ENCODE measurements around the gene NOL4L.

Gene NOL4L

DNA sequence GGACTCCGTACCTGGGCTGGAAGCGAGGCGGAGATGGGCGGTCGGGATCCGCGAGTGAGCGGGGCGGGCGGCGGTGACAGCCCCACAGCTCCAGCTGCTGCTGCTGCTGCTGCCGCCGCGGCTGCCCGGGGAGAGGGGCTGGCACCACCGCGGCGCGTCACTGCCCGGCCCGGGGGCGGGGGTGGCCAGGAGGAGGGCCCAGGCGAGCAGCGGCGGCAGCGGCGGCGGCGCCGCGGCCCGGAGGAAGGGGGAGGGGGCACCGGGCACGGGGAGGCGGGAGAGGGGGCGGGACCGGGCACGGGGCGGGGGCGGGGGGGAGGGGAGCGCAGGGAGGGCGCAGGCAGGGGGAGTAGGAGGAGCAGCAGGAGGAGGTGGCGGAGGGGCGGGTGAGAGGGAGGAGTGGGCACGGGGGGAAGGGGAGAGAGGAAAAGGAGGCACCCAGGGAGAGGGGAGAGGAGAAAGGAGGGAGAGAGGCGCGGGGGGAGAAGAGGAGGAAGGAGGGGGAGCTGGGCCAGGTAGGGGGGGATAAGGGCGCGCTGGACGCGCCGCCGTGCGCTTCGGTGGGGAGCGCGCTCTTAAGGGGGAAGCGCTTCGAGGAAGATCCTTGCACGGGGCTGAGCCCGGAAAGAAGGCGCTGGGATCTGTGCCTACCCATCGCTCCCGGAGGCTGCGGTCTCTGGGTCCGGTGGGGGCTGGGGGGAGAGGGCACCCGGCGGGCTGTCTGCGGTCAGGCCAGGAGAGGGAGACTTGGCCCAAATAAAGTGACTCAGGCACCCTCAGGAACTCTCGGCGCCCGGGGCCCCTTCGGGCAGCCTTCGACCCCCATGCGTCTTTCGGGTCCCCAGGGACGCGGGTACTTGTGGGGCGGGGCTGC, 101.5 kb downstream of the NOL4L start:
- peak overlapping the region; percentile 80 for H3K4me3 ChIP-seq (ENCODE audit: low read length)
- peak; percentile 84 for DNase-seq (ENCODE audit: low read depth, low spot score)

DNA sequence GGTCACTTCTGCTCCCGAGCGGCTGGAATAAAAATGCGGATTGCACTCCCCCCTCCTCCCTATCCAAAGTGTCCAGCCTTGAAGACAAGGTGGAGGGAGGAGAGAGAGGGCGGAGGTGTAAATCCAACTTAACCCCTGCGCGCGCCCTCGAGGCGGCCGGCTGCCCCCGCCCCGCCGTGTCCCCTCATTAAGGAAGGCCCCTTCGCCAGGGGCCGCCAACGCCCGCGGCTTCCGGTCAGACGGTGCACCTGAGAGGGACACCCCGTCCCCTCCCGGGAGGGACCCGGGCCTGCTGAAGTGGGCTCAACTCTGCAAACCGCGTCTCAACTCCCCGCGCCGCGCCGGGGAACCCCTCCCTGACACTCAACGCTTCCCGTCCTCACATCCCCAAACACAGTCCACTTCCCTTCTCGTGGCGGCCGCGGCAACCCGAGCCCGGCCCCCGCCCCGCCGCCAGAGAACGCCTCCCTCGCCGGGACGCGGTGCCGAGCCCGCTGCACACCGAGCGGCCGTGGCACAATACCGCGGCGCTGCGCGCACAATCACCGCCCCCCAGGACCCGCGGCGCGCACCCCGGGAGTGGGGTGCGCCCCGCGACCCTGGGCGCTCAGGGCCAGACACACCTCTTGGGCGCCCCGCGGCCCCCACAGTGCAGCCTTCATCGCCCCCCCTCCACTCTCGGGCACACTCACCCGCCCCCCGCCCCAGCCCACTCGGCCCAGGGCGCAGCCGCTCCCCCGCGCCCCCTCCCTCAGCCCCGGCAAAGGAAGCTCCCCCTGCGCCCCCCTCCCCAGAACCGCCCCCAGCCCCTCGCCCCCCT, 102.5 kb downstream of the NOL4L start:
- peak overlapping the region; percentile 51 for H3K4me3 ChIP-seq (ENCODE audit: low read length)
- DNase-seq (ENCODE audit: low read depth, low spot score), result no peak

DNA sequence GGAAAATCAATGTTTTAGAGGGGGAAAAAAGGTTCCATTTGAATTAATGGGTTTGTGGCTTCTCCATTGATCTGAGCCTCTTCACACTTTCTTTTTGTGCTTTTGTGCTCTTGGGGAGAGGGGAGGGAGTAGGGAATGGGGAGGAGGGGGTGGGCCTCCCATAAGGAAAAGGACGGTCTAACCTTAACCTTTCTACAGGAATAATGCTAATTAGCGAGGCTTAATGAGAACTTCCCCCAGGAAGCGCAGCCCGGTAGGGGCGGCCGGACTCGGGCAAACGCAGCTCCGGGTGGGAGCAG, 103.0 kb downstream of the NOL4L start:
- no peak overlapping the region for H3K4me3 ChIP-seq (ENCODE audit: low read length)
- DNase-seq (ENCODE audit: low read depth, low spot score), result no peak

DNA sequence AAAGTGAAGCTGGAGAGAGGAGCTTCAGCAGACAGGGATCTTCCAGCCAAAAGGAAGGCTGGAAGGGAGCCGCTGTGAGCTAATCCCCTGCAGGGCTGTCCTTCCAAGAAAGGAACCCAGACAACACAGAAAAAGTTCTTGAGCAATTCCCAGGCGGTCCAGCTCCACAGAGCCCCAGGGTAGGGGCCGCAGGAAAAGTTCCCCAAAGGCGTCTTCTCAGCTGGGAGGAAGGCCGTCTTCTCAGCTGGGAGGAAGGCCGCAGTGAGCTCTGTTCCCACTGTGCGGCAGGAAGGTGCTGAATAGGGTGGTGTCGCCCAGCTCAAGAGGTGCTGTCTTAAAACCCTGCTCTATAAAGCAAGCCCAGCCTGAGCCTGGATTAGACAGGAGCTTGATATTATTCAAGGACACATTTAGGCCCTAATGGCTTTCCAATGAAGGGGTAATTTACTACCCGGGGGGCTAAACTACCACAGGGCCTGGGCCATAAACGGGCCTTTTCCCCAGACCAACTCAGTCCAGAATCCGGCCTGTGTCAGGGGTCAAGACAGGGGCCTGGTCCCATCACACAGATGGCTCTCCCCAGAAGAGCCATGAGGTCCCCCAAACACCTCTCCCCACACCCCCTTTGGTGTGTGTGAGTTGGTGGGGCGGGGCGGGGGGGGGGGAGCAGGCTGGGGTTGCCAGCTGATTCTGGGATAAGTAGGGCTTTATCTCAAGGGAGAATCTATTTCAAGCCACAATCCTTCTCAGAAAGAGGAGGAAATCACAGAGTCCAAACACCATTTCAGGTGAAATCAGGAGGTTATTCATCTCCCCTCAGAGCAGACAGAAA, 103.6 kb downstream of the NOL4L start:
- no peak for DNase-seq (ENCODE audit: low read depth, low spot score)
- no peak overlapping the region for H3K4me3 ChIP-seq (ENCODE audit: low read length)

DNA sequence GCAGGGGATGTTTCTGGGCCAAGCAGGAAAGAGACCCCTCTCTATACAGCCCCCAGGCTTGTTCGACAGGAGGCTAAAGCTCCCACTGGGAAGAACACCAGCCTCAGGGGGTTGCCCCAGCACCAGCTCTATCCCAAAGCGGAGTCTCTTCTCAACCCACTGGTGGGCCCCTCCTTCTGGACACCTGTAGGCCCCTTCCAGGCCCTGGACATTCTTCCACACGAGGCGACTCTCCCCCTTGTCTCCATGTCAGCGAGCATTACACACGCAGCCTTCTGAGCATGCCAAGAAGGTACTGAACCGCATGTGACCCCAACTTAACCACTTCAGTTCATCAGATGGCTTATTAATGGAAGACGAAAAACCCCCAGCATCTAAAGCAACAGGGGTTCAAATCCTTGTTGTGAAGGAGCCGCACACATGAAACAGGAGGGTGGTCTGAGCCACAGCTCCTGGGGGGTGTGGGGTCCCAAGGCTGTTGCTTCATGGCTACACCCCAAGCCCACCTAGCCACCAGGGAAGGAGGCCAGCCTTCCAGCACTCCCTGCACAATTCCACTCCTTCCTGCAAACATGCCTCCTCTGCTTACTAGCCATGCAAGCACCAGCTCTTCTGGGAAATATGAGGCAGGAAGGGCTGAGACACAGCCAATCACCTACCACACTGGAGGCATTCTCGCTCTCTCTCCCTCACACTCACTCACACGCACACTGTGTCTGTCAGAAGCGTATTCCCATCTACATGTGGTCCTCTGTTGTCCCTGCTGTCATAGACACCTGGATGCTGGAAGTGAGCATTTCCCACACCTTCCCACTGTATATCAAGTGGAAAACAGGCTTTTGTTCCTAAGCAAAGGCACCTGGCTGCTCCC, 104.5 kb downstream of the NOL4L start:
- no peak for DNase-seq (ENCODE audit: low read depth, low spot score)
- no peak overlapping the region for H3K4me3 ChIP-seq (ENCODE audit: low read length)

DNA sequence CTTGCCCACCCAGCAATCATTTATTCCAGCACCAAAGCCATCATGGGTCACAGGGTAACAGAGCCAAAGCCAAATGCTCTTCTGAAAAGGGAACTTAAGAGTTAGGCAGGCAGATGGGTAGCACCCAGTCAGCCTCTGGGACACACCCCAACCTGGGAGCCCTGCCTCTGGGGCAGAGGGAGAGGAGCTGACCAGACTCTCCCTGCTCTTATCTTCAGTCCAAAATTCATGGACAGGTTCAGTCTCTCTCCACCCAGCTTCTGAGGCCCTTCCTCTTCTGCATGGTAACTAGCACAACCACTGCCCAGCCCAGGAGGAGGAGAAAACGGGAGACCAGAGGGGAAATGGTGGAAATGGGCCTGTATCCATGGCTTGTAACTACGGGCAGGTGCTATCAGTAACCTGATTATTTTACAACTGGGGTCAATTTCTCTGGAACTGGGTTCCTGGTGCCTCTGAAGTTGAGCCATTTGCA, 105.4 kb downstream of the NOL4L start:
- no peak for DNase-seq (ENCODE audit: low read depth, low spot score)

DNA sequence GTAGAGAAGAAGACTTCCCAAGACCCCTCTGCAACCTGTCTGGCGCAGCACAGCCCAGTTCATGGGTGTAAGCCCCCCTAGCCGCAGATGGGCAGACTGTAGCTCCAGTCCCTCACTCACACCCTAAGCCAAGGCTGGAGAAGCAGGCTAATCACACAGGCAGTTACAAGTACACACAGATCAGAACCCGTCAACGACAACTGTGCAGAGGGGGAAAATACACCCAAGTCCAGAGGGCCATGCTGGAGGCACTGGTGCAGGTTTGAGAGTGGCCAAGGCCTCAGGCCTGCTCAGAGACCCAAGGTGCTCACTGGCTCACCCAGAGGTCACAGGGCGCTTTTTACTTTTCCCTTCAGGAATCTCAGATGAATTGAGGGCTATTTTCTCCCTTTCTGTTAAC, 106.1 kb downstream of the NOL4L start:
- no peak overlapping the region for H3K4me3 ChIP-seq (ENCODE audit: low read length)
- DNase-seq (ENCODE audit: low read depth, low spot score), result no peak

More for the DNA sequence above, 105.4 kb downstream of the NOL4L start:
- H3K4me3 ChIP-seq (ENCODE audit: low read length), result no peak overlapping the region

DNA sequence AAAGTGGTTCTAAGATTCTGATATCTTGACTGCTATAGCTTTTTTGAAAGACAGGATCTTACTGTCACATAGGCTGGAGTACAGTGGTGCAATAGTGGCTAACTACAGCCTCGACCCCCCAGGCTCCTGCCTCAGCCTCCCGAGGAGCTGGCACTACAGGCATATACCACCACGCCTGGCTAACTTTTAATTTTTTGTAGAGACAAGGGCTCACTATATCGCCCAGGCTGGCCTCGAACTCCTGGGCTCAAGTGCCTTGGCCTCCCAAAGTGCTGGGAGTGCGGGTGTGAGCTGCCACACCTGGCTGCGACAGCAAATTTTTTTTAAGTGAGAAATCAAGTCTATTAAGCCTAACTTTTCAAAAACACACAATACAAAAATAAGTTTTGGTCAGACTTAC, 106.6 kb downstream of the NOL4L start:
- no peak overlapping the region for H3K4me3 ChIP-seq (ENCODE audit: low read length)
- DNase-seq (ENCODE audit: low read depth, low spot score), result no peak

DNA sequence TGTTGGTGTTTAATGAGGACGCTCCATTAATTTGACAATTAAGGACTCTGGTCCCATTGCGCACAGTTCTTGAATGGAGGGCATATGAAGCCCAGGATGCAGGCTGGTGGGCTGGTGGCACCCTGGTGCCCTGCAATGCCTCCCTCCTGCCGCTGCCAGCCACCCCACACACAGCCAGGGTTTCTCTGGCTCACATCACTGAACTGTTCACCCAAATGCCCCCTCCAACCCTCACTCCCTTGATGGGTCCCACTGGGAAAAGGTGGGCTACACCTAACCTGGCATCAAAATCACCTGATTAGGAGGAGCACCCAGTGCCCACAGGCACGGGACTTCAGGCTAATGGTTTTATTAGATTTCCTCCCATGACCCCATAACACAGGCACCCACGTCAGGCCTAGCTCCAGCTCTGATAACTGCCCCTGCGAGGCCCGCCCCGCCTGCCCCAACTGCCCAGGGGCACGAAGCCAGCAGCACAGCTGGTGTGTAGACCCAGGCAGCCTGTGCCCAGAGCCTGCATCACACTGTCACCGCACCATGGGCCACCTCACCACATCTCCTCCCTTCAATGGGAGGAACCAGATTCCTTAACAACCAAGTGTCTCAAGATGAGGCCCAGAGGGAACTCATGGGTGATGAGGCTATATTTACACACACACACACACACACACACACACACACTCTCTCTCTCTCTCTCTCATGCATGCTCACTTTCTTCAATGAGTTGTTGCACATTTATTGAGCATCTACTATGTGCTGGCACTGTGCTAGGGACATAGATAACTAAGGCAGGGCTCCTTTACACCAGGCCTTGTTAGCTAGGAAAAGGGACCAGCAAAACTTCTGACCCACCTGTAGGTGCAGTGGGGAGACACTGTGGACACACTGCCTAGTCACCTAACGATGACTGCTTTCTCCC, 107.3 kb downstream of the NOL4L start:
- H3K4me3 ChIP-seq (ENCODE audit: low read length), result no peak overlapping the region
- no peak for DNase-seq (ENCODE audit: low read depth, low spot score)

DNA sequence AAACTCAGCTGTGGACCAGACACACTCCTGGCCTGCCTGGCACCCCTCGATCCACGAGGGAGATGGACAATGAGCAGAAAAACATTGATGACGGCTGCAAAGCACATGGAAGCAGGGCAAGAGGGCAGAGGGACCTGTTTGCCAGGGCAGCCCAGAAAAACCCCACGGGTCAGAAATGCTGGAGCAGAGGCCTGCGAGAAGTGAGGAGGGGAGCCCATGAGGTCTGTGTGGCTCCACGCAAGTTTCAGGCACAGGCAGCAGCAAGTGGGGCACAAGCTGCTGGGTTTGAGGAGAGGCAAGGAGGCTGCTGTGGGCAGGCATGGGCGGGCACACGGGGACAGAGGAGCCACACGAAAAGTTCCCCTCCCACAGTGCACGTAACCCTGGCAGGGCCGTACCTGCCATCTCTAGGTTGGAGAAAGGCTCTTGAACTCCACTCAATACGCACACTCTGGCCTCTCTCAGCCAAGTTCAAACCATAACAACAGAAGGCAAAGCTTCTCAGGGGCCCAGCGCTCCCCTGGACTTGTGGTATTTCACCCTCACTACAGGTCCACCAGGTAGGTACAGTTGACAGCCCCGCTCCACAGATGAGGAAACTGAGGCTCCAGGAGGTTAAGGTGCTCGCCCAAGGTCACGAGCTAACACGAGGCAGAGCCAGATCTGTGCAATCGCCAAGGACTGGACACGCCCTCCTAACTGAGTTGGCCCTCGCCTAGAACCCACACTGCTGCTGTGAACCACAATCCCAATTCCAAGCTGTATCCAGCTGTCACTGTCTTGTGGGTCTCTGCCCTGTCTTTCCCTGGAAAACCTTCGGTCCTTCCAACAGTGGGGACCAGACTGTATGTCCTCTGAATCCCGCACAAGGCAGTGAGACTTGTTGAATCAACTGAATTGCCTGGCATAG, 108.2 kb downstream of the NOL4L start:
- DNase-seq (ENCODE audit: low read depth, low spot score), result no peak
- no peak overlapping the region for H3K4me3 ChIP-seq (ENCODE audit: low read length)

DNA sequence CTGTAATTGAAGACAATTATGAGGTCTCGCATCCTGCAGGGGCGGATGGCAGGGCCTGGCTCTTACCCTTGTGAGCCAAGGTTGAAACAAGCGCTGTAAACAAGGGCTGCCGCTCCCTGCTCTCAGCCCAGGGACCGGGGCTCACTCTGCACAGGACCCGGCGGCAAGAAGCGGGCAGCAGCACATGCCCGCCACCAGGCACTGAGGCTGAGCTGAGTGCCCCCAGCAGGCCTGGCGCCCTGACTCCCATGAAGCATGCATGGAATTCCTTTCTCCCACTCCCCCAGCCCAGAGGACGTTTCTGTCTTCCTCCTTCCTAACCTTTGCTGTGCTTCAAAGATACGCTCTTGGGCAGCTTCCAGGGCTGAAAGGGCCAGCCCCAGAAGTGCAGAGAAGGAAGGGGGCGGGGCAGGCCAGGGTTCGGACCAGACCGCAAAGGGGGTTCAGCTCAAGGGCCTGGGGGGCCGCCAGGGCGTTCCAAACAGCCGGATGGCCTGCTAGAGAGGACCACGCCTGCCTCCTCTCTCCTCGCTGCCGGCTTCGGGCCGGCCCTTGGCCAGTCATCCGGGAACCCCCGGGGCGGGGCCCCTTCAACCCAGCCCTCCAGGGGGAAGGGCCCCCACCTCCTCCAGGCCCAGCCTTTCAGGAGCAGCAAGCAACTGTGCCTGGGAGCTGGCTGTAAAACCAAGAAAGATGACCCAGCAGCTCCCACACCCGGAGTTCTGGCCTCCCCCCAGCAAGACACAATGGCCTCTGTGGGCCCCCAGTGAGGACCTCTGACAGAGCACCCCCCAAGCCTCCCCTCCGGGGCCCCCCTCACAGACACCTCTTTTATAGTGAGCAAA, 109.9 kb downstream of the NOL4L start:
- no peak overlapping the region for H3K4me3 ChIP-seq (ENCODE audit: low read length)

DNA sequence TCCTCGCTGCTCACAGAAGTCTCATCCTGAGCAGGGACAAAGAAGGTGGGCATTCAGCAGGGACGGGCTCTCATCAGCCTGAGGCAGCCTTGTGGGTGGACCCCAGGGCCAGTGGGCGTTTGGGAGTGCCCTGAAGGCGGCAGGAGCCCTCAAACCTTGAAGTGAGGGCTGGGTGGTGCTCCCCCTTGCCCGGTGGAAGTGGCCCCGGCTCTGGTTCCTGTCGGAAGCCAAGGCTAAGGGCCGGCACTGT, 110.5 kb downstream of the NOL4L start:
- no peak overlapping the region for H3K4me3 ChIP-seq (ENCODE audit: low read length)
- no peak for DNase-seq (ENCODE audit: low read depth, low spot score)

More for the DNA sequence above, 109.9 kb downstream of the NOL4L start:
- no peak for DNase-seq (ENCODE audit: low read depth, low spot score)

DNA sequence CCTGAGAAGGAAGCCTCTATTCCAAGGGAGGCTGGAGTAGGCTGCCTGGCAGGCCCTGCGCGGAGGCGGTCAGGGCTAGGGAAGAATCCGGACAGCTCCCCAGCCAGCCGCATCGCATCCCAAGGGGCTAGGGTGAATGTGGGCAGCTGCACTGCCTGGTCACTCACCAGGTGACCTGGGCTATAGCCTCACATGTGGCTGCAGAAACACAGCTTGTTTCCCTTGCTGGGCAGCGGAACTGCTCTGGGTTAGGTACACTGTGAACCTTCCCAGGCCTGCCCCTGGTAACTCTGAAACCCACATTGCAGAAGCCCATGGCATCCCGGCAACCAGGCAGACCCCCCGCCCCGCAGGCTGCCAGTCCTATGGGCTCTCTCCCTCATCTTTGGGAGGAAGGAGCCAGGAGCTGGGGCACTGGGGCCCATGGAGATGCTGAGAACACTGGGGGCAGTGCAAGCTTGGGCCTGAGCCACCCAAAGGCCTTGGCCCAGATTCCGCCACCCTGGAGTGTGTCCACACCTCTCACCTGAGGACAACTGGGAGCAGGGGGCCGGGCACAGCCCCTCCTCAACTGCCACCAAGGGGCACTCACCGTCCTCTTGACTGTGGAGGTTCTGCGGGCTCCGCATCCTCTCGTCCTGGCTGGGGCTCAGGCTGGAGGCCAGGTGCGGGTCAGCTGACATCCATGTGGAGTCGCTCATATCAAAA, 111.0 kb downstream of the NOL4L start:
- no peak for DNase-seq (ENCODE audit: low read depth, low spot score)
- no peak overlapping the region for H3K4me3 ChIP-seq (ENCODE audit: low read length)

DNA sequence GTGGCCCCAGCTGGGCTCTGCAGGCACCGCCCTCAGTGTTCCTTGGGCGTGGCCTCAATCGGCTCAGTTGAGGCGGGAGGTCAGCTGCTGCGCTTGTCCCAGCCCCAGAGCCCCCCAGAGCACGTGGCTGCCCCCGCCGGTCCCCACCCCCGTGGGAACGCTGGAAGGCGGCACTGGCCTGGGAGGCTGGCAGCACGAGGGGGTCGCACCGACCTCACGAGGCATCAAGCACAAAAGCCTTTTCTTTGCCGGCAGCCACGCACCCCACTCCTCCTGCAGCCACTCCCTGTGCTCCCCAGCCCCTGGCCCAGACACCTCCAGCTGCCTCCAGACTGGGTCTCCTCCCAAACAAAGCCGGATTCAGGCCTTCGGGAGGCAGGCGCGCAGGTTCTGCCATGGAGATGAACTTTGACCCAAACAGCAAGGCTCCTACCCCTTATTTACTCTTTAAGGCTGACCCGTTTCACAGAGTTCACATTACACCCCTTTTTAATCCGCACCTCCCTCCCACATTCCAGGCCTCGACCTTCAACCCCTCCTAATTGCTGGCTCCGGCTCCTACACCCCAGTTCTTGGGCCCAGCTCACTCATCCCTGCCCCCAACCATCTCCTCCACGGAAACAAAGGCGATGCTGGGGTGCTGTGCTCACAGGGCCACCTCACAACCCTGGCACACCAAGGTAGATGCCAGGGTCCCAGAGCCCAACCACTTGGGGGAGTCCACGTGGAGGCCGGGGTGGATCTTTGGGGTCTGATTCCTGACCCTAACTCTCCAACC, 111.7 kb downstream of the NOL4L start:
- H3K4me3 ChIP-seq (ENCODE audit: low read length), result no peak overlapping the region
- DNase-seq (ENCODE audit: low read depth, low spot score), result no peak
